ENCODE measurements around the gene ZNF664.

The ZNF664 gene

DNA sequence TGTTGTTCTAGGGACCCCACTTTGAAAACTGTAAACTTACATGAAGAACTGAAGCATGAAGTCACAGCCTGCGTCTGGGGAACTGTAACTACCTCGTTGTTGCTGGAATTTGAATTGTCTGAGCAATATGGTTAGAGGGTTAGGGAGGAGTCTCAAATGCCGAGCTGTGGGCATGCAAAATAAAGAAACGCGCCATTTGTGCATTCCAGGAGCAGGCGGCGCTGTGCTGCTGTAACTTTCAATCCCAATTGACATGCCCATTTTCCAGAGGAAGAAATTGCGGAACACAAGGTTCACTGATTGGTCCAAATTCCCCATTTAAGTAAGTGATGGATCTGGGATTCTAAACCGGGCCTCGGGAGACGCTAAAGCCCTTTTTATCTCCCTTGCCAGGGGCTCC is 61.3 kb downstream of the ZNF664 start:
- DNase-seq (ENCODE audit: low spot score), result no peak

DNA sequence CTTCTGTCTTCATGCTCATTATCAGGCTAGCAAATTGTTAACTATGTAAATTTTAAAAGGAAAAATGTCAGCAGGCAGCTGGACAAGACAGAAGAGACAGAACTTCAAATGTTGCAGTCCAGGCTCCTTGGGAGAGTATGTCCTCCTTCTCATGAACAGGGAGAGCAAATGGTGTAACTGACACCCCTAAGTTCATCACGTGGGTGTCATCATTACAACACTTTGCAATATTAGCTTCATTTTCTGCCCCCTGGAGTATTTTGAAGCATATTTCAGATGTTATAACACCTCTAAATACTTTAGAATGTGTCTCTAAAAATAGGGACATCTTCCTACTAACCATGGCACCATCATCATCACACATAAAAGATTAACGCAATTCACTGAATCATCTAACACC is 62.1 kb downstream of the ZNF664 start:
- DNase-seq (ENCODE audit: low spot score), result no peak

- no peak for DNase-seq (ENCODE audit: low spot score)
Observed at GRCh38 chr12:124036171-124036598, 63.2 kb downstream of the ZNF664 start.

DNA sequence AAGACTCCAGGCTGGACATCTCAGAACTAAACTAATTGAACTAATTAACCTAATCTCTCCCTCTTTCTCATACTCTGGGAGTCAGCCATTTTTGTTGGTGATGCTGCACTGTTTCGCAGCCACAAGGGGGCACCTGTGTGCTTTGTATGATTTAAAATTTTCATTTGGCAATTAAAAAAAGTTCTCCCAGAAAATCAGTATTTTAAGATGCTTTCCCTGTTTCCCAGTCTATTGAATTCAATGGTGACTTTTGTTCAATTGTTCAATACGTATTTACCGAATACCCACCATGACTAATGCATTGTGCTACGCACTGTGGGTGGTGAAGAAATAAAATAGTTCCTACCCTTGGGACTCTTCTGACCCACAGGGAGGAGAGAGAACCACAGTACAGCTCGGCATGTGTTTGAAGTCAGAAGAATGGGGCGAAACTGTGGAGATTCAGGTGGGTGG is 63.7 kb downstream of the ZNF664 start:
- peak; percentile 67 for DNase-seq (ENCODE audit: low spot score)

DNA sequence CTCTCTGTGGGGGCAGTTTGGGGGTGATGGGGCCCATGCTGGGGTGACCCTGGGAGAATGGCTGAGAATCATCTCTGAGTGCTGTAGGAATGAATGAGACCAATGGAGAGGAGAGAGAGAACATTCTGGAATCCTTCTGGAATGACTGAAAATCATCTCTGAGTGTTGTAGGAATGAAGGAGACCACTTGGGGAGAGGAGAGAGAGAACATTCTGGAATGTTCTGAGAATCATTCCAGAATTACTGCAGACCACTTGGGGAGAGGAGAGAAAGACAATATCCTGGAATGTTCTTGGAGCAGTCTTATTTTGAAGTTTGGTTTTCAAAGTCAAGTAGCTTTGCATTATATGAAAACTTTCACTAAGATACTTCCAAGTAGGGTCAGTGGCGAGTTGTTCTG is 64.3 kb downstream of the ZNF664 start:
- DNase-seq (ENCODE audit: low spot score), result no peak

- DNase-seq (ENCODE audit: low spot score), result peak; percentile 61
Observed at GRCh38 chr12:124039276-124039675, 66.3 kb downstream of the ZNF664 start.

DNA sequence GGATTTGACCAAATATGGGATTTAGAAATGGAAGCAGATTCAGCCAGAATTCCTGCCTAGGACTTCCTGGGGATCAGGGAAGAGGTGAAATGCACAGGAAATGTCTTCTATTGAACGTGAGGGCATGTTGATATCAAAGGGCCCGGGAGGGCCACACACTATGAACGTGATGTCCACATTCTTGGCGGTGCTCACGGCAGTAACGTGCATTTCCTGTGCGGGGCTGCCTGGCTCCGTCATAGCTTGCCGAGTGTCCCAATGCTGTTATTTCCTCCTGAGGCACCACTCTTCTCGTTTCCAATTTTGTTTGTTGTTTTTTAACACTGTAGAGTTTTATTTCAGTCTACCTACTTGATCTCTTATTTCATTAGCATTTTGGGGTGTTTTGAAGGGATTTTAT is 67.3 kb downstream of the ZNF664 start:
- DNase-seq (ENCODE audit: low spot score), result no peak

DNA sequence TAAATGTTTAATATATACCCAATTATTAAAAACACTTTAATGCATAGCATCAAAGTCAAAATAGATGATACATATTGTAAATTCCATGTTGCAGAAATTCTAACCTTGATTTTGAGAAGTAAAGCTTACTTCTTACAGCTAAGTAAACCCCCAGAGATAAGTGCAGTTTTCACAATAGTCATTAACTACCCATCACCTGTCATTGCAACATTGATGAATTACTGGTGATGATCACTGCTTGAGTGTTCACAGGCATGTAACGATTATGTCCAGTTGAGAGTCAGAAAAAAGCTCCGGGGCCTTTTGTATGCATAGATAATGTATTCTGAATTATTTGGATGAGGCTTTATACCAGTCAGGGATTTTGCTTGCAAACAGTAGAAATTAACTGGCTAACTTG is 67.7 kb downstream of the ZNF664 start:
- DNase-seq (ENCODE audit: low spot score), result no peak

GRCh38 chr12:124041907-124042306 is 68.9 kb downstream of the ZNF664 start:
- no peak for DNase-seq (ENCODE audit: low spot score)

DNA sequence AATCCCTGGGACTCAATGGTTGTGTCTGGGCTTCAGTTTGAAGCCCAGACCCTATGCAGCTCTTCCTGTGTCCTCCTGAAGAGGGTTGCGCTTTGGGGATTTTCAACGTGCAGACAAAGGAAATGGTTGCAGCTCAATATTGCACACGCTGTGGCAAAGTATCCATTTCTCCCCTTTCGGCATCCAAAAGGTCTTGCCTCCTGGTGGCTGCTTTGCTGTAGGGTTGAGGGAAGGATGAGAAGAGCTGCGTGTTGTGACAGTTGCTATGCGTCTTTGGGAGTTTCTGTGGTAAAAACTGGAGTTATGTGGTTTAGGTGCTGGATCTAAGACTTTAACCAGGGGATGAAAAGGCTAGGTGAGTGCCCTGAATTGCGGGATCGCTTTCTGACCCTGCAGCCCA is 71.0 kb downstream of the ZNF664 start:
- DNase-seq (ENCODE audit: low spot score), result no peak

DNA sequence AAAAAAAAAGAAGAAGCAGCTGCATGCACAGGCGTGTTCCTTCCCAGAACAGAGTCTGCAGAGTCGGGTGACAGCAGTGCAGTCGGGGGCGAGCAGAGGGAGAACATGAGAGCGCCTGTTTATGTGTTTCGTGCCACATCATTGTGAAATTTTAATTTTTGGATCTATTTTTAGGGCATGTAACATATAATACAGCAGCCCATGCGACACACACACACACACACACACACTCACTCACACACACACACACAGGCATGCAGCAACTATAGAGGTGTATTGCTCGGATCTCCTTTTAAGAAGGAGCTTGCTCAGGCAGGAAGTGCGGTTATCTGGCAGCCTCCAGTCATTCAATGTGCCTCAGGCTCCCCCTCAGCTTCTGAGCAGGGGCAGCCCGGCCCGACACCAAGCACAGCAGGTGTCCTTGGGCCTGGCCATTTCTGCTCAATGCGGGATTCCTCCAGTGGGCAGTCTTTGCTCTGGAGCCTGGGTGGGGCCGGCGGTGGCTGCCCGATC is 71.8 kb downstream of the ZNF664 start:
- DNase-seq (ENCODE audit: low spot score), result no peak

- no peak for DNase-seq (ENCODE audit: low spot score)
Observed at GRCh38 chr12:124045671-124046455, 72.8 kb downstream of the ZNF664 start.

- no peak for DNase-seq (ENCODE audit: low spot score)
Observed at GRCh38 chr12:124046456-124046740, 73.4 kb downstream of the ZNF664 start.

DNA sequence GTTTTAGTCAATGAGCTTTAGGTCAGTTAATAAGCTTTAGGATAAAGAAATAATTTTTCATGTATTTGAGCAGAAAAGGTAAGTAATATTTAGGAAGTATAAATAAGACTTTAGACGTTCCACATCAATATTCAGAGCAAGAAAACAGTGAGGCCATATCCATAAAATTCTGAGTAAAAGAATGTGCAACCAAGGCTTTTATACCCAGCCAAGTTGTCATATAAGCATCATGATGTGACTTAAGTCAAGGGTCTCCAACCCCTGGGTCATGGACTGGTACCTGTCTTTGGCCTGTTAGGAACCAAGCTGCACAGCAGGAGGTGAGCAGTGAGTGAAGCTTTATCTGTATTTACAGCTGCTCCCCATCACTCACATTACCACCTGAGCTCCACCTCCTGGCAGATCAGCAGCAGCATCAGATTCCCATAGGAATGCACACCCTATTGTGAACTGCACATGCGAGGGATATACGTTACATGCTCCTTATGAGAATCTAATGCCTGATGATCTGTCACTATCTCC is 74.1 kb downstream of the ZNF664 start:
- DNase-seq (ENCODE audit: low spot score), result no peak

- DNase-seq (ENCODE audit: low spot score), result no peak
Observed at GRCh38 chr12:124049451-124050094, 76.6 kb downstream of the ZNF664 start.

GRCh38 chr12:124053851-124054250 is 80.8 kb downstream of the ZNF664 start:
- peak; percentile 82 for DNase-seq (ENCODE audit: low spot score)

DNA sequence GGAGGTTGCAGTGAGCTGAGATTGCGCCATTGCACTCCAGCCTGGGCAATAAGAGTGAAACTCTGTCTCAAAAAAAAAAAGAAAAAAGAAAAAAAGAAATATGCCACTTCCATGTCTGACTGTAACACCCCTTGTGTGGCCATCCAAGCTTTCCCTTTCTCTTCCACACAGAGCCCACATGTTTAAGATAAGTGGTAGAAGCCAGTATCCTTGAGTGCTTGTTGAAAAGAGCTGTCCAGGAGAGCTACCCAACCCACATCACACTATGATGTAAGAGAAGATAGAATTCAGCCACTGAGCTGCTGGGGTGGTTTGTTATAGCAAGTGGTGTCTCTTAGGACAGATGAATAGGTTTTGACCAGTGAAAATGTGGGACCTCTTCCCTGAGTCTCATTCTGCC is 82.1 kb downstream of the ZNF664 start:
- no peak for DNase-seq (ENCODE audit: low spot score)

DNA sequence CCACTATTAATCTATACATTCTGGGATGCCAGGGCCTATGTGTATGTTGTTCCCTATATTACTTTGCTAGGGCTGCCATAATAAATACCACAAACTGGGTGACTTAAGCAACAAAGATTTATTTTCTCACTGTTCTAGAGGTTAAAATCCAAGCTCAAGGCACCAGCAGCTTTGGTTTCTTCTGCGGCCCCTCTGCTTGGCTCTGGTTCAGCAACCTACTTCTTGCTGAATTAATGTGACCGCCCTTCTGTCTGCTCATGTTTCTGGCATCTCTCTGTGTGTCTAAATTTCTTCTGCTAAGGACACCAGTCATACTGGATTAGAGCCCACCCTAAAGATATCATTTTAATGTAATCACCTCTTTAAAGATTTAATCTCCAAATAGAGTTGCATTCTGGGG is 84.7 kb downstream of the ZNF664 start:
- DNase-seq (ENCODE audit: low spot score), result no peak

DNA sequence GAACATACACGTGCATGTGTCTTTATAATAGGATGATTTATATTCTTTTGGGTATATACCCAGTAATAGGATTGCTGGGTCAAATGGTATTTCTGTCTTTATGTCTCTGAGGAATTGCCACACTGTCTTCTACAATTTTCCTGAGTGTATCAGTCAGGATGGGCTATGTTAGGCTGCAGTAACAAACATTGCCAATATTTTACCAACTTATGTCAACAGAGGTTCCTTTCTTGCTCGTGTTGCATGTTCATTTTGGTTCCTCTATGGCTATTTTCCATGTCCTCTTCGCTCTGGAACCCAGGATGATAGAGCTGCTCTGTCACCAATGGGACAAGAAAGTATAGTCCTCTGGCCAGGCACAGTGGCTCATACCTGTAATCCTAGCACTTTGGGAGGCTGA is 86.7 kb downstream of the ZNF664 start:
- no peak for DNase-seq (ENCODE audit: low spot score)

Measured in AG08395 (cell line).